Effector memory CD8-positive, alpha-beta T cell (primary cell): Measurements from ENCODE around the gene PAIP2.
"Not testable (repeated sequence)": the region's sequence is repeated elsewhere in the genome, so short reads cannot be mapped to it uniquely, and the experiment has no call there.

Experiments used
- ATAC-seq: fragments of 150-1000 bp; cut with Tn5 transposase; replicated peaks from 2 replicates; pipeline ENCODE4 v1.10.0; 2021; ENCODE audit warnings: mild to moderate bottlenecking, moderate library complexity
- DNase-seq, 3 experiments: peaks; one replicate each; pipeline ENCODE4 v3.0.0; 2021
- H3K27ac Mint-ChIP-seq, 2 donors: one replicate each; pipeline ENCODE4 v1.8.0; 2022; ENCODE audit warnings: mild to moderate bottlenecking in 2 of 2, mixed read lengths in 2 of 2, moderate library complexity in 2 of 2
- H3K27me3 Mint-ChIP-seq, 2 donors: one replicate each; pipeline ENCODE4 v1.8.0; 2022; ENCODE audit warnings: mixed read lengths in 2 of 2
- H3K36me3 Mint-ChIP-seq: one replicate; pipeline ENCODE4 v1.8.0; 2022; ENCODE audit warnings: mild to moderate bottlenecking, moderate library complexity, mixed read lengths; ENCODE audit not compliant: insufficient read depth
- H3K4me1 Mint-ChIP-seq, 2 donors: one replicate each; pipeline ENCODE4 v1.8.0; 2022; ENCODE audit warnings: low read depth in 2 of 2, mixed read lengths in 2 of 2
- H3K4me3 Mint-ChIP-seq, 2 donors: one replicate each; pipeline ENCODE4 v1.8.0; 2022; ENCODE audit warnings: mild to moderate bottlenecking in 2 of 2, mixed read lengths in 2 of 2, moderate library complexity in 2 of 2
- H3K9me3 Mint-ChIP-seq, 2 donors: one replicate each; pipeline ENCODE4 v1.8.0; 2022; ENCODE audit warnings: mixed read lengths in 2 of 2

The PAIP2 gene

GRCh38 chr5:139408191-139408590 lies 66.5 kb downstream of the PAIP2 start:
- Mint-ChIP-seq H3K27ac (no peak overlapping the region), H3K36me3 (peaks cover 6% of the 10 kb centered on the region), H3K27me3 (no peaks in the 10 kb centered on the region), H3K4me3 (no peak overlapping the region), H3K4me1 (peaks cover 13 to 14% of the 10 kb centered on the region in 2 donors), H3K9me3 (no peaks in the 10 kb centered on the region)
- ATAC-seq: no peak
- DNase-seq: no peak

- not testable (repeated sequence) for H3K4me3 Mint-ChIP-seq, ATAC-seq
Measured at GRCh38 chr5:139409116-139409515, 67.5 kb downstream of the PAIP2 start.

GRCh38 chr5:139410121-139410992 lies 68.7 kb downstream of the PAIP2 start:
- Mint-ChIP-seq H3K36me3 (no peaks in the 10 kb centered on the region), H3K27ac (no peak overlapping the region), H3K27me3 (no peaks in the 10 kb centered on the region), H3K9me3 (no peaks in the 10 kb centered on the region), H3K4me3 (no peak overlapping the region), H3K4me1 (no peaks in the 10 kb centered on the region)
- no peak for ATAC-seq
- no peak for DNase-seq

More at GRCh38 chr5:139409116-139409515, 67.5 kb downstream of the PAIP2 start:
- not testable (repeated sequence) for H3K27ac Mint-ChIP-seq, H3K4me1 Mint-ChIP-seq, H3K27me3 Mint-ChIP-seq, DNase-seq, H3K36me3 Mint-ChIP-seq, H3K9me3 Mint-ChIP-seq

GRCh38 chr5:139410993-139411828 lies 69.6 kb downstream of the PAIP2 start:
- ATAC-seq (no peak), DNase-seq (no peak)
- H3K4me3 Mint-ChIP-seq: no peak overlapping the region
- H3K9me3 Mint-ChIP-seq: no peaks in the 10 kb centered on the region
- no peaks in the 10 kb centered on the region for H3K36me3 Mint-ChIP-seq
- no peaks in the 10 kb centered on the region for H3K4me1 Mint-ChIP-seq
- no peaks in the 10 kb centered on the region for H3K27me3 Mint-ChIP-seq
- no peak overlapping the region for H3K27ac Mint-ChIP-seq

- no peaks in the 10 kb centered on the region for H3K36me3 Mint-ChIP-seq
- no peak overlapping the region for H3K4me3 Mint-ChIP-seq
- DNase-seq (no peak), ATAC-seq (no peak)
- H3K4me1 Mint-ChIP-seq: no peaks in the 10 kb centered on the region
- H3K9me3 Mint-ChIP-seq: no peaks in the 10 kb centered on the region
- no peak overlapping the region for H3K27ac Mint-ChIP-seq
- no peaks in the 10 kb centered on the region for H3K27me3 Mint-ChIP-seq
Measured at GRCh38 chr5:139413153-139413552, 71.5 kb downstream of the PAIP2 start.

GRCh38 chr5:139413963-139414362 lies 72.3 kb downstream of the PAIP2 start:
- ATAC-seq: no peak
- H3K27ac Mint-ChIP-seq: no peak overlapping the region
- no peak overlapping the region for H3K4me3 Mint-ChIP-seq
- no peak for DNase-seq
- no peaks in the 10 kb centered on the region for H3K4me1 Mint-ChIP-seq
- H3K36me3 Mint-ChIP-seq: peaks cover under 1% of the 10 kb centered on the region
- H3K9me3 Mint-ChIP-seq: no peaks in the 10 kb centered on the region
- H3K27me3 Mint-ChIP-seq: no peaks in the 10 kb centered on the region

- no peaks in the 10 kb centered on the region for H3K9me3 Mint-ChIP-seq
- no peak overlapping the region for H3K4me3 Mint-ChIP-seq
- no peaks in the 10 kb centered on the region for H3K27me3 Mint-ChIP-seq
- no peak for ATAC-seq
- H3K4me1 Mint-ChIP-seq: no peaks in the 10 kb centered on the region
- DNase-seq: no peak
- H3K36me3 Mint-ChIP-seq: peaks cover 2% of the 10 kb centered on the region
- H3K27ac Mint-ChIP-seq: no peak overlapping the region
Measured at GRCh38 chr5:139414581-139415130, 73.0 kb downstream of the PAIP2 start.

- no peak for ATAC-seq
- H3K4me1 Mint-ChIP-seq: no peaks in the 10 kb centered on the region
- no peak overlapping the region for H3K4me3 Mint-ChIP-seq
Measured at GRCh38 chr5:139415221-139415861, 73.7 kb downstream of the PAIP2 start.

GRCh38 chr5:139415869-139416268 lies 74.2 kb downstream of the PAIP2 start:
- H3K27me3 Mint-ChIP-seq: no peaks in the 10 kb centered on the region
- peaks cover 5% of the 10 kb centered on the region for H3K36me3 Mint-ChIP-seq
- H3K4me3 Mint-ChIP-seq: no peak overlapping the region
- ATAC-seq (no peak), DNase-seq (no peak)
- H3K4me1 Mint-ChIP-seq: no peaks in the 10 kb centered on the region
- H3K27ac Mint-ChIP-seq: no peak overlapping the region
- no peaks in the 10 kb centered on the region for H3K9me3 Mint-ChIP-seq

More at GRCh38 chr5:139415221-139415861, 73.7 kb downstream of the PAIP2 start:
- H3K9me3 Mint-ChIP-seq: no peaks in the 10 kb centered on the region
- peaks cover 2% of the 10 kb centered on the region for H3K36me3 Mint-ChIP-seq
- DNase-seq: no peak
- H3K27me3 Mint-ChIP-seq: no peaks in the 10 kb centered on the region
- H3K27ac Mint-ChIP-seq: no peak overlapping the region

GRCh38 chr5:139416651-139417050 lies 75.0 kb downstream of the PAIP2 start:
- H3K27ac Mint-ChIP-seq: no peak overlapping the region
- peaks cover 7% of the 10 kb centered on the region for H3K36me3 Mint-ChIP-seq
- H3K27me3 Mint-ChIP-seq: no peaks in the 10 kb centered on the region
- no peaks in the 10 kb centered on the region for H3K4me1 Mint-ChIP-seq
- ATAC-seq: no peak
- H3K4me3 Mint-ChIP-seq: no peak overlapping the region
- no peaks in the 10 kb centered on the region for H3K9me3 Mint-ChIP-seq
- no peak for DNase-seq

- peaks cover 10% of the 10 kb centered on the region for H3K36me3 Mint-ChIP-seq
- no peak overlapping the region for H3K4me3 Mint-ChIP-seq
- no peak overlapping the region for H3K27ac Mint-ChIP-seq
- peaks cover under 1% of the 10 kb centered on the region in 2 donors for H3K4me1 Mint-ChIP-seq
- no peaks in the 10 kb centered on the region for H3K27me3 Mint-ChIP-seq
- no peaks in the 10 kb centered on the region for H3K9me3 Mint-ChIP-seq
- DNase-seq (no peak), ATAC-seq (no peak)
Measured at GRCh38 chr5:139417214-139417613, 75.6 kb downstream of the PAIP2 start.

GRCh38 chr5:139418793-139419192 lies 77.1 kb downstream of the PAIP2 start:
- H3K4me3 Mint-ChIP-seq: no peak overlapping the region
- H3K27me3 Mint-ChIP-seq: no peaks in the 10 kb centered on the region
- DNase-seq (no peak), ATAC-seq (no peak)
- H3K27ac Mint-ChIP-seq: no peak overlapping the region
- H3K4me1 Mint-ChIP-seq: peaks cover 4% of the 10 kb centered on the region in 2 donors
- peaks cover 15% of the 10 kb centered on the region for H3K36me3 Mint-ChIP-seq
- H3K9me3 Mint-ChIP-seq: no peaks in the 10 kb centered on the region
